ENCODE results near the gene DNAJB11.
"Not testable (repeated sequence)": the region's sequence is repeated elsewhere in the genome, so short reads cannot be mapped to it uniquely, and the experiment has no call there.

Gene DNAJB11

DNA sequence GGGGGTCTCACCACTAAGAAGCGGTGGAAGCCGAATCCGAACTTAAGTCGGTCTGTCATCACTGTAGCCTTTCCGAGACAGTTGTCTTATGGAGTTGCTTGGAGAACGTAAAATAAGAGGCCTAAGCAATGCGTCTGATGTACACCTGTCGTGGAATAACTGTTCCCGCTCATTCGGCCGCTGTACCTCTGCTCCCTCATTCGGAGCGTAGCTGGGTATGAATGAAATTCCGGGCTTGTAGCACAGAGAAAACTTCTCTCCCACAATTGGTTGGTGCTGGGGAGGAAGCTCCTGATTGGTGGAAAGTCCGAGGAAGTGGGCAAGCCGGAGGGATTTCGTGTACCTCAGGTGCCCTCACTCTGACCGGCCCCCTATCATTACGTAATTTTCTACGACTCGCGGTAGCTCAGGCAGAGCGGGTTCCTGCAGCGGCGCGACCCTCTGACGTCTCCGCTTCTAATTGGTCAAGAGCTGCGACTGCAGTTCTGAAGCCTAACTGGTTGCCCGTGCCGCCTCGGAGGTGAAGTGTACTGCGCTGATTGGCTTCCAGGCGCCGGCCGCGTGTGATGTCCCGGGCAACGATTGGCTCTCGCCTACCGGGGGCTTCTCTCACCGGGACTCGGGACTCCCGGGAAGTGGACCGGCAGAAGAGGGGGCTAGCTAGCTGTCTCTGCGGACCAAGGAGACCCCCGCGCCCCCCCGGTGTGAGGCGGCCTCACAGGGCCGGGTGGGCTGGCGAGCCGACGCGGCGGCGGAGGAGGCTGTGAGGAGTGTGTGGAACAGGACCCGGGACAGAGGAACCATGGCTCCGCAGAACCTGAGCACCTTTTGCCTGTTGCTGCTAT lies at the start of gene DNAJB11:
Gene DNAJB11 (plus strand): TSS at position 625 of the 845 bp plus-strand sequence. CDS start 178 bp downstream, at position 803.
- peak; percentile 100 for DNase-seq (ENCODE audit: low spot score)

DNA sequence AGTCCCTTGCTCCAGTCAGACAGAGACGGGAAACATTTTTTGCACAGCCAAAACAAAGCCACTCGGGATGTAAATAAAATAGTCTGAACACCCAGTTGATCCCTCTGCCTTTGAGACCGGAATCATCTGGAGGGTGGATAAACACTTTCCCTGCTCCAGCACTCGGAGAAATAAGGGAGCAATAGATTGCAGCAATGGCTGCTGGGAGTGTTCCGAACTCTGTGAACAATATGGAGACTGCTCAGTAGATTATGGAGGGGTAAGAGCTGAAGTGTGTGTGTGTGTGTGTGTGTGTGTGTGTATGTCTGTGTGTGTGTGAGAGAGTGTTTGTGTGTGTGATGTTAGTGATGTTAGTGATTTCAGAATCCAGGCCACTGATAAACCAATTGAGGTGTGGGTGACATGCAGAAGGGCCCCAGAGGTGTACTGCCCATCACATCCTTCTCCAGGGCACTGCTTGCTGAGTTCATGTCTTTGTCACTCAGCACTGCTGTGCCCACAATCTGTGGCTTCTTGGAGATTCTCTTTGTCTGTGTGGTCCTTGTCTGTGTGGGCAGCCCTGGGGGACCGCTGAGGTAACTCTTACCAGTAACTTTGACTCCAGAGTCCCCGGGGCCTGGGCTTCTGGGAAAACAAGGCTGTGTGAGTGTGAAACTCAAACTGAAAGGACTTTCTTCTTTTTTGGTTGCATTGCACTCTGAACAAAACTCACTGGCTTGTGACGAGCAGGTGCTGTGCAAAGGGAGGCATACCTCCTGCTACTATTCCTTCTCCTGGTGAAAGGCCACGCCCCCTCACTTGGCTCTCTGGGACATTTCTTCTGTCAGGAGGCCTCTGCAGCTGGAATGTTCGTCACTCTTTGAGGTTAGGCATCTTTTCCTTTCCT lies 49.3 kb upstream of the DNAJB11 start:
- no peak for DNase-seq (ENCODE audit: low spot score)

DNA sequence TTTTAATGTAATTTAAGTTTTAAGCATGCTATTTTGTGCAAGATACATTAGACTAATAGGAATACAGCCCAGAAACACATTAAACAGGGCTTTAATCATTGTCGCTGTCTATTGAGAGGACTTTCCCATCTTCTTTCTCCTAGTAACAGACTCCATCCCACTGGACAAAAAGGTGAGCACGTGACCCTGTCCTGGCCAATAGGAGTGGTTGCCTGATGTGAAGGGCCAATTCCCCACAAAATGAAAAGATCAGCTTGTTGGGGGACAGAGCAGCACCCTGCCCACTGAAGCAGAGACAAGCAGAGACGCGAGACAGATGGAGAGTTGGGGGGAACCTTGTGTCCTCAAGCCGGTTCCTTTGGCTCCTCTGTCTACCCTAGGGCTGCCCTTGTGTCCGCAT lies 47.5 kb upstream of the DNAJB11 start:
- no peak for DNase-seq (ENCODE audit: low spot score)

- DNase-seq (ENCODE audit: low spot score) = no peak
Measured at GRCh38 chr3:186523434-186523833, 47.1 kb upstream of the DNAJB11 start.

GRCh38 chr3:186524616-186525015 lies 45.9 kb upstream of the DNAJB11 start:
- no peak for DNase-seq (ENCODE audit: low spot score)

GRCh38 chr3:186525369-186526255 lies 44.9 kb upstream of the DNAJB11 start:
- DNase-seq (ENCODE audit: low spot score) = no peak

DNA sequence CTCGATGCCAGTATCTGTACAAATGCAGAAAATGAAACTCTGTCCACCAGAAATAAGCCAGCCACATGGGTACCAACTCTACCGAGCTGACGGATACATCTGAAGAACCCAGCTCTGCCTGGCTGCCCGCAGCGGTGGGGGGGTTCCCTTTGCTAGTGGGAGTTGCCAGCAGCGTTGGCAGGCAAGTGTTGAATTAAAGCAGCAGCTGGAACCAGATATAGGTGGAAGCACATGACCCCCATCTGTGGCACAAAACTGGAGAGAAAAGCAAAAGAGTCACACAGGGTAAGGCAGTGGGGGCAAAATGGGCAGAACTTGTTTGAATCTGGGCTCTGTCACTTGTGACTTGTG lies 44.3 kb upstream of the DNAJB11 start:
- DNase-seq (ENCODE audit: low spot score) = no peak

GRCh38 chr3:186529201-186529999 lies 41.1 kb upstream of the DNAJB11 start:
- DNase-seq (ENCODE audit: low spot score) = no peak

DNA sequence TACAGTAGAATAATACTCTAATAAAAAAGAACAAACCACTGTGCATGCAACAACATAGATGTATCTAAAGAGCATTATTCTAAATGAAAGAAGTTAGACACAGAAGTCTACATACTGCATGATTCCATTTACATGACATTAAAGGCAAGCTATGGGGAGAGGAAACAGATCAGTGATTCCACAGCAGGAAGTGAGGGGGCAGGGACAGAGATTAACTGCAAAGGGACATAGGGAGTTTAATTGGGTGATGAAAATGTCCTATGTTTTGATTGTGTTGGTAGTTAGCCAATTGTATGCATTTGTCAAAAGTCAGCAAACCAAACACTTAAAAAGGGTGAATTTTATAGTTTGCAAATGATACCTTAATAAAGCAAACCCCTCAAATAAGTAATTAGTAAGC lies 40.1 kb upstream of the DNAJB11 start:
- DNase-seq (ENCODE audit: low spot score) = no peak

DNA sequence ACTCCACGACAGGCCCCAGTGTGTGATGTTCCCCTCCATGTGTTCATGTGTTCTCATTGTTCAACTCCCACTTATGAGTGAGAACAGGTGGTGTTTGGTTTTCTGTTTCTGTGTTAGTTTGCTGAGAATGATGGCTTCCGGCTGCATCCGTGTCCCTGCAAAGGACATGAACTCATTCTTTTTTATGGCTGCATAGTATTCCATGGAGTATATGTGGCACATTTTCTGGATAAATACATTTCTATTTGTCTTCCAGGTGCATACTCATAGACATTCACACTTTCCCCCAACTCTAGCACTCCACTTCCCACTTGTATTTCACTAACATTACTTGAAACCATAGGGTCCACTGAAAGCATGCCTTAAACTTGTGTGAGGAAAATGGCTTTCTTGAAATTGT lies 38.8 kb upstream of the DNAJB11 start:
- not testable (repeated sequence) for DNase-seq (ENCODE audit: low spot score)

- DNase-seq (ENCODE audit: low spot score) = no peak
Measured at GRCh38 chr3:186532598-186533072, 37.9 kb upstream of the DNAJB11 start.

DNA sequence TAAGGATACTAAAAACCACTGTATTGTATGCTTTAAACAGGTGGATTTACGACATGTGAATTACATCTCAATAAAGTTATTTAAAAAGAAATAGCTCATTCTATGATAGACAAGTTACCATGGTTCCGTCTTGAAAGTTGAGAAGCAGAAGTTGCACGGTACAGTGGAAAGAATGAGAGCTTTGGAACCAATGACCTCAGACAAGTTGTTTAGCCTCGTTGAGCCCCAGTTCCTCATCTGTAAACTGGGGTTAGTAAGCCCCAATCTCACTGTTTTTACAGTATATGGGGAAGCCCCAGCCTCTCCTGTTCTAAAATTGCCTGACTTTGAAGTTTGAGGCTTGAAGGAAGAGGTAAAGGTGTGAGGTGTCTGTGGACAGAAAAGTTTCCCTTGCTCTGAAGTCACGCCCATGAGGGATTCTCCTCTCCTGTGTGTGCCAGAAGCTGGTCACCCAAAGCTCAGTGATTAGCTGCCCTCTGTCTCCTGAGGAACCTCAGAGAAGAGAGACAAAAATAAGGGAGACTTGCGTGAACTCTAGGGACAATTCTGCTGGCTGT lies 36.3 kb upstream of the DNAJB11 start:
- no peak for DNase-seq (ENCODE audit: low spot score)

GRCh38 chr3:186536883-186537844 lies 33.4 kb upstream of the DNAJB11 start:
- DNase-seq (ENCODE audit: low spot score) = no peak

GRCh38 chr3:186538779-186539178 lies 31.7 kb upstream of the DNAJB11 start:
- DNase-seq (ENCODE audit: low spot score) = no peak

- peak; percentile 75 for DNase-seq (ENCODE audit: low spot score)
Measured at GRCh38 chr3:186540221-186540834, 30.2 kb upstream of the DNAJB11 start.

GRCh38 chr3:186540835-186541226 lies 29.7 kb upstream of the DNAJB11 start:
- DNase-seq (ENCODE audit: low spot score) = no peak

DNA sequence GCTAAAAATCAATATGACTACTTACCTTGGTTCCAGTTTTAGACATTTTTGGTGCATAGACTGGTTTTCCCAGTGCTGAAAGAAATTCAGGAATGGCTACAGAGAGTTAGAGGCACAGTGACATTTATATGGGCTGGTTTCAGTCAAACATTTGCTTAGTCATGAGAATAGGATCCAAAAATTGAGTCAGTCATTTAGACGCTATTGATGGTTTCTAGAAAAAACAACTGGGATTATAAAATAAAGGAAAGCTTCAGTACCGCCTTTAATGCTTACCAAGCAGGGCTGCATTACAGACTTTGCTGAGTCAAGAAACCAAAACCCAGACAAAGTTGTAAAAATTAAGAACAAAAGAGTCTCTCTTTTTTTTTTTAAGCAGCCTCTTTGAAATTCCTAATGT lies 26.2 kb upstream of the DNAJB11 start, which contains the start of gene CRYGS:
Gene CRYGS (minus strand): TSS at position 100 of the 400 bp plus-strand sequence. CDS start 54 bp downstream, at position 46.
- DNase-seq (ENCODE audit: low spot score) = no peak

- no peak for DNase-seq (ENCODE audit: low spot score)
Measured at GRCh38 chr3:186549497-186549896, 21.0 kb upstream of the DNAJB11 start.

DNA sequence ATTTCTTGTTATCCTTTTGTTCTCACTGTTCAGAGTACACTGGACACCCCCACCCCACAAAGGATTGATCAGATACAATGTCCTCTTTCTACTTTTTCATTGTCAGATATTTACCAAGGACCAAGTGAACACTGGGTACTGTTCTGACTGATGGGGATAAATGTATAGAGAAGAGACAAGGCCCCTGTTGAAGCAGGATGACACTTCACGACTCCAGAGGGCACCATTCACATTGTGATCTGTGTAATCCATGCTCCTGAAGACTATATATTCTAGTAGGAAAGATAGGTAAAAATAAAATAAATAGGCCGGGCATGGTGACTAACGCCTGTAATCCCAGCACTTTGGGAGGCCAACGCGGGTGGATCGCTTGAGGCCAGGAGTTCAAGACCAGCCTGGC lies 19.1 kb upstream of the DNAJB11 start:
- DNase-seq (ENCODE audit: low spot score) = no peak
